Skeletal muscle satellite cell (primary cell): ENCODE measurements around the gene LAMB3. TPM values are rescaled to one million over a fixed set of nuclear protein-coding genes. Genes with fewer than 3 reads are reported as not detected.
"Not testable (repeated sequence)": the region's sequence is repeated elsewhere in the genome, so short reads cannot be mapped to it uniquely, and the experiment has no call there.

Experiments
- H3K27me3 ChIP-seq: 2 replicates; pipeline ENCODE4 v1.7.0; 2013; ENCODE audit warnings: low read length; ENCODE audit not compliant: control insufficient read depth, insufficient read depth
- H3K36me3 ChIP-seq: 2 replicates; pipeline ENCODE4 v1.7.0; 2013; ENCODE audit warnings: mild to moderate bottlenecking, control low read depth, low read length; ENCODE audit not compliant: insufficient read depth
- H3K4me1 ChIP-seq: 2 replicates; pipeline ENCODE4 v1.7.0; 2013; ENCODE audit warnings: low read length; ENCODE audit not compliant: control insufficient read depth, insufficient read depth
- H3K4me2 ChIP-seq: 2 replicates; pipeline ENCODE4 v1.7.0; 2013; ENCODE audit warnings: mild to moderate bottlenecking, low read length
- H3K4me3 ChIP-seq: 2 replicates; pipeline ENCODE4 v1.7.0; 2013; ENCODE audit warnings: low read length
- H3K9ac ChIP-seq: 2 replicates; pipeline ENCODE4 v1.7.0; 2013; ENCODE audit warnings: mild to moderate bottlenecking, low read depth, low read length, moderate library complexity
- H3K9me3 ChIP-seq: replicated peaks from 2 replicates; pipeline ENCODE4 v1.7.0; 2013; ENCODE audit warnings: mild to moderate bottlenecking, control low read depth, low read length
- total RNA-seq: library from RNA; depleted of rRNA; stranded (reverse); fragments of >200 nt; gene quantifications from 2 replicates; pipeline ENCODE4 v1.2.3, GENCODE V29; 2012; rRNA removed

Gene LAMB3
- 8.1 and 9.0 TPM in 2 replicates for total RNA-seq

- Histone ChIP-seq H3K27me3 (peaks cover 6% of the 10 kb centered on the region), H3K4me1 (peaks cover 48% of the 10 kb centered on the region), H3K4me3 (no peak within 1 kb of the TSS), H3K4me2 (no peak within 1 kb of the TSS), H3K9me3 (no peaks in the 10 kb centered on the region), H3K9ac (no peak within 1 kb of the TSS), H3K36me3 (no peaks in the 10 kb centered on the region)
Observed at GRCh38 chr1:209652121-209652735, at the start of gene LAMB3. Gene LAMB3, minus strand, starts transcription at chr1:209652425. Its CDS starts 1,481 bp downstream, at chr1:209650944.

- H3K27me3 ChIP-seq = peaks cover 19% of the 10 kb centered on the region
- H3K4me2 ChIP-seq, H3K9me3 ChIP-seq, H3K4me1 ChIP-seq, H3K36me3 ChIP-seq, H3K4me3 ChIP-seq, H3K9ac ChIP-seq: not testable (repeated sequence)
Observed at GRCh38 chr1:209700686-209701085, 48.5 kb upstream of the LAMB3 start.

- H3K36me3 ChIP-seq = no peaks in the 10 kb centered on the region
- no peaks in the 10 kb centered on the region for H3K9me3 ChIP-seq
- H3K9ac ChIP-seq = no peak overlapping the region
- H3K27me3 ChIP-seq = peaks cover 29% of the 10 kb centered on the region
- H3K4me2 ChIP-seq = no peak overlapping the region
- no peak overlapping the region for H3K4me3 ChIP-seq
- peaks cover 2% of the 10 kb centered on the region for H3K4me1 ChIP-seq
Observed at GRCh38 chr1:209697126-209697525, 44.9 kb upstream of the LAMB3 start.

GRCh38 chr1:209696673-209697072, 44.4 kb upstream of the LAMB3 start:
- Histone ChIP-seq H3K9me3 (no peaks in the 10 kb centered on the region), H3K4me1 (peaks cover 2% of the 10 kb centered on the region), H3K9ac (no peak overlapping the region), H3K27me3 (peaks cover 29% of the 10 kb centered on the region), H3K36me3 (no peaks in the 10 kb centered on the region), H3K4me2 (no peak overlapping the region), H3K4me3 (no peak overlapping the region)

- H3K9ac ChIP-seq = peak overlapping the region; percentile 16
- no peak overlapping the region for H3K4me2 ChIP-seq
- peaks cover 24% of the 10 kb centered on the region for H3K27me3 ChIP-seq
- H3K9me3 ChIP-seq = no peaks in the 10 kb centered on the region
- H3K4me3 ChIP-seq = no peak overlapping the region
- no peaks in the 10 kb centered on the region for H3K36me3 ChIP-seq
- H3K4me1 ChIP-seq = peaks cover 12% of the 10 kb centered on the region
Observed at GRCh38 chr1:209692745-209693504, 40.7 kb upstream of the LAMB3 start.

GRCh38 chr1:209692296-209692695, 40.1 kb upstream of the LAMB3 start:
- H3K4me3 ChIP-seq = no peak overlapping the region
- peak overlapping the region; percentile 16 for H3K9ac ChIP-seq

GRCh38 chr1:209691237-209691636, 39.0 kb upstream of the LAMB3 start:
- Histone ChIP-seq H3K36me3 (no peaks in the 10 kb centered on the region), H3K9ac (no peak overlapping the region), H3K4me1 (peaks cover 12% of the 10 kb centered on the region), H3K4me2 (no peak overlapping the region), H3K9me3 (no peaks in the 10 kb centered on the region), H3K27me3 (peaks cover 19% of the 10 kb centered on the region), H3K4me3 (no peak overlapping the region)

More at GRCh38 chr1:209692296-209692695, 40.1 kb upstream of the LAMB3 start:
- Histone ChIP-seq H3K36me3 (no peaks in the 10 kb centered on the region), H3K4me1 (peaks cover 12% of the 10 kb centered on the region), H3K4me2 (no peak overlapping the region), H3K27me3 (peaks cover 23% of the 10 kb centered on the region), H3K9me3 (no peaks in the 10 kb centered on the region)

- H3K9me3 ChIP-seq = no peaks in the 10 kb centered on the region
- H3K4me1 ChIP-seq = peaks cover 12% of the 10 kb centered on the region
- peaks cover 16% of the 10 kb centered on the region for H3K27me3 ChIP-seq
- H3K4me2 ChIP-seq = no peak overlapping the region
- no peak overlapping the region for H3K4me3 ChIP-seq
- H3K36me3 ChIP-seq = no peaks in the 10 kb centered on the region
- no peak overlapping the region for H3K9ac ChIP-seq
Observed at GRCh38 chr1:209689477-209689876, 37.3 kb upstream of the LAMB3 start.

- H3K4me3 ChIP-seq = no peak overlapping the region
- H3K4me1 ChIP-seq = peaks cover 12% of the 10 kb centered on the region
- H3K27me3 ChIP-seq = peaks cover 10% of the 10 kb centered on the region
- H3K9me3 ChIP-seq = no peaks in the 10 kb centered on the region
- H3K4me2 ChIP-seq = no peak overlapping the region
- H3K9ac ChIP-seq = no peak overlapping the region
- no peaks in the 10 kb centered on the region for H3K36me3 ChIP-seq
Observed at GRCh38 chr1:209688746-209689234, 36.6 kb upstream of the LAMB3 start.

GRCh38 chr1:209686322-209686721, 34.1 kb upstream of the LAMB3 start:
- no peaks in the 10 kb centered on the region for H3K9me3 ChIP-seq
- peaks cover 11% of the 10 kb centered on the region for H3K27me3 ChIP-seq
- no peak overlapping the region for H3K9ac ChIP-seq
- H3K4me1 ChIP-seq = peaks cover 10% of the 10 kb centered on the region
- no peaks in the 10 kb centered on the region for H3K36me3 ChIP-seq
- H3K4me3 ChIP-seq = no peak overlapping the region
- H3K4me2 ChIP-seq = no peak overlapping the region

- H3K4me3 ChIP-seq = no peak overlapping the region
- H3K4me2 ChIP-seq = no peak overlapping the region
- peaks cover 16% of the 10 kb centered on the region for H3K27me3 ChIP-seq
- H3K36me3 ChIP-seq = no peaks in the 10 kb centered on the region
- peaks cover 10% of the 10 kb centered on the region for H3K4me1 ChIP-seq
- H3K9me3 ChIP-seq = no peaks in the 10 kb centered on the region
- no peak overlapping the region for H3K9ac ChIP-seq
Observed at GRCh38 chr1:209685821-209686220, 33.6 kb upstream of the LAMB3 start.
